Naive thymus-derived CD4-positive, alpha-beta T cell (primary cell): Measurements from ENCODE around the gene FLVCR1. TPM values are rescaled to one million over a fixed set of nuclear protein-coding genes. Genes with fewer than 3 reads are reported as not detected.

Source experiments
- ATAC-seq: fragments of 150-1000 bp; cut with Tn5 transposase; 2 replicates; pipeline ENCODE4 v1.10.0; 2021; ENCODE audit warnings: mild to moderate bottlenecking, moderate library complexity
- CTCF ChIA-PET: fragments of 350-600 bp; sonication (Branson Sonifier 250); formaldehyde crosslinking; loops from one replicate; lab custom pipeline; 2021; ENCODE audit warnings: antibody characterized with exemption; lab: Charles Lee
- POLR2A ChIA-PET: fragments of 350-600 bp; sonication (Branson Sonifier 250); formaldehyde crosslinking; loops from one replicate; lab custom pipeline; 2021; ENCODE audit warnings: antibody characterized with exemption, inconsistent platforms; lab: Charles Lee
- DNase-seq, 9 donors: peaks; one replicate each; pipeline versions ENCODE4 v3.0.0 to v3.0.0-alpha.2; 2020 to 2022; ENCODE audit warnings: mixed read lengths in 1 of 9
- H3K27ac ChIP-seq: one replicate; pipeline ENCODE4 v1.7.0; 2013; ENCODE audit warnings: mild to moderate bottlenecking, low read depth, low read length, moderate library complexity
- H3K27me3 ChIP-seq, 2 donors: one replicate each; pipeline ENCODE4 v1.7.0; 2013; ENCODE audit warnings: low read length in 2 of 2, mild to moderate bottlenecking in 2 of 2, moderate library complexity in 2 of 2; ENCODE audit not compliant: control insufficient read depth in 2 of 2, insufficient read depth in 2 of 2
- H3K36me3 ChIP-seq, 3 experiments: 1 replicate in 2 of 3; 2 replicates in 1 of 3; pipeline ENCODE4 v1.7.0; 2013; ENCODE audit warnings: low read length in 3 of 3, mild to moderate bottlenecking in 3 of 3, moderate library complexity in 1 of 3; ENCODE audit not compliant: insufficient read depth in 3 of 3, control insufficient read depth in 2 of 3
- H3K4me1 ChIP-seq, 2 donors: one replicate each; pipeline ENCODE4 v1.7.0; 2013; ENCODE audit warnings: low read length in 2 of 2, mild to moderate bottlenecking in 2 of 2, moderate library complexity in 1 of 2; ENCODE audit not compliant: control insufficient read depth in 2 of 2, insufficient read depth in 2 of 2
- H3K4me3 ChIP-seq: 2 replicates; pipeline ENCODE4 v1.7.0; 2013; ENCODE audit warnings: mild to moderate bottlenecking, low read length
- H3K9me3 ChIP-seq, 3 experiments: 1 replicate in 2 of 3; 2 replicates in 1 of 3; pipeline ENCODE4 v1.7.0; 2013; ENCODE audit warnings: low read length in 3 of 3; ENCODE audit not compliant: control insufficient read depth in 2 of 3
- H3K27ac Mint-ChIP-seq, 9 donors: one replicate each; pipeline ENCODE4 v1.8.0; 2020 to 2022; ENCODE audit warnings: mixed read lengths in 9 of 9, mild to moderate bottlenecking in 8 of 9, moderate library complexity in 5 of 9, inconsistent platforms in 2 of 9
- H3K27me3 Mint-ChIP-seq, 5 donors: one replicate each; pipeline ENCODE4 v1.8.0; 2021 to 2022; ENCODE audit warnings: mixed read lengths in 5 of 5, mild to moderate bottlenecking in 1 of 5
- H3K36me3 Mint-ChIP-seq, 5 donors: one replicate each; pipeline ENCODE4 v1.8.0; 2020 to 2022; ENCODE audit warnings: mixed read lengths in 5 of 5, mild to moderate bottlenecking in 3 of 5, inconsistent platforms in 1 of 5
- H3K4me1 Mint-ChIP-seq, 7 donors: one replicate each; pipeline ENCODE4 v1.8.0; 2020 to 2022; ENCODE audit warnings: mixed read lengths in 7 of 7, mild to moderate bottlenecking in 3 of 7, inconsistent platforms in 1 of 7
- H3K4me3 Mint-ChIP-seq, 10 donors: one replicate each; pipeline ENCODE4 v1.8.0; 2020 to 2022; ENCODE audit warnings: mild to moderate bottlenecking in 10 of 10, mixed read lengths in 10 of 10, moderate library complexity in 6 of 10, inconsistent platforms in 2 of 10
- H3K9me3 Mint-ChIP-seq, 11 donors: one replicate each; pipeline ENCODE4 v1.8.0; 2020 to 2022; ENCODE audit warnings: mixed read lengths in 11 of 11, mild to moderate bottlenecking in 4 of 11, inconsistent platforms in 1 of 11, moderate library complexity in 1 of 11
- intact Hi-C, 2 donors: fragments of 100-400 bp; cut with micrococcal nuclease; formaldehyde crosslinking; loops; one replicate each; pipeline ENCODE4 v1.15.1; 2023
- polyA plus RNA-seq, 2 donors: library from polyadenylated mRNA; unstranded; fragments of 300-500 nt; fragmentation: Illumina TruSeq; gene quantifications; one replicate each; pipeline ENCODE4 v1.2.3, GENCODE V29; 2021
- total RNA-seq, 6 experiments: library from RNA in 5 of 6; stranded (reverse) in 5 of 6; gene quantifications; 1 replicate in 5 of 6; 2 replicates in 1 of 6; pipeline ENCODE4 v1.2.3 and lab custom pipeline; 2021 to 2026

Gene FLVCR1
- total RNA-seq (10 to 100 TPM in 2 of 5 experiments, 1 to 10 TPM in 3; 7.4 to 12.2 (median 8.2) TPM), polyA plus RNA-seq (1 to 10 TPM; 2.3 to 2.6 TPM), total RNA-seq (lab: John Stamatoyannopoulos, UW) (9.3 reads per million, percentile 34 among the genes with 10 or more reads in this experiment)

DNA sequence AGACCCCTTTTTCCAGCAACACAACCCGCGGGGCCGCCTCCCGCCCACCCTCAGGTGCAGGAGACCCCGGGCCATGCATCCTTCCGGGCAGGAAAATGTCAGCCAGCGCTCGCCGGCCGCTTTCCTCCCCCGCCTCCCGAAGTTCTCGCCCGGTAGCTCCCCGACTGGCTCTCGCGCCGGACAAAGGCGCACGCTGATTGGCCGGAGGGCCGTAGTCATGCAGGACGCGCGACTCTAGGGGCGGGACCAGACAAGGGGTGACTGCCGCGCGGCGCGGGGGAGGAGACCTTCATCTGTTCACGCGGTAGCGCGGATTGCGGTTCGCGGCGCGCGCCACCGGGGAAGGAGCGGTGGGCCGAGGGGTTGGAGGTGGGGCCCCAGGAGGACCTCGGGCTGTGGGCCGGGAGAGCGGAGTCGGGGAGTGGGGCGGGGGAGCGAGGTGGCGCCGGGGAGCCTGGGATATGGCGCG, at the start of gene FLVCR1:
Gene FLVCR1 (plus strand): TSS at position 284 of the 469 bp plus-strand sequence. CDS start 178 bp downstream, at position 462.
- ATAC-seq (peak; percentile 99), DNase-seq (peak; percentile 74 to 96 (median 80))
- CTCF ChIA-PET: no interaction called here
- peak within 1 kb of the TSS; percentile 68 for H3K27ac ChIP-seq
- H3K27me3 ChIP-seq: no peaks in the 10 kb centered on the region
- POLR2A ChIA-PET: interaction anchor here (0.6 to 1.0 kb wide), 3 partner anchors 299 to 1767 kb away, joined by 3 read pairs; no protein-coding TSS in a partner anchor
- Mint-ChIP-seq H3K36me3 (peaks cover 0 to 14% (median 8%) of the 10 kb centered on the region in 5 donors), H3K9me3 (peaks cover 0 to 9% (median 0%) of the 10 kb centered on the region in 11 donors), H3K27ac (peak within 1 kb of the TSS; percentile 77 to 96 (median 89)), H3K27me3 (no peaks in the 10 kb centered on the region), H3K4me3 (peak within 1 kb of the TSS in 6 of 10 donors; percentile 95 to 97 (median 96)), H3K4me1 (peaks cover 9 to 34% (median 21%) of the 10 kb centered on the region in 7 donors)
- H3K4me1 ChIP-seq: peaks cover 9 to 16% of the 10 kb centered on the region in 2 donors
- intact Hi-C loops: loop anchor here (1.0 to 10.0 kb wide), 9 partner anchors 67 to 1279 kb away; partner anchors contain the start of genes ANGEL2 (in 2 of the 2), NSL1 (in 2 of the 2), TATDN3 (in 2 of the 2) and DTL (in 1 of the 2)
- peak within 1 kb of the TSS; percentile 72 for H3K4me3 ChIP-seq
- H3K36me3 ChIP-seq: peaks cover 0 to 7% (median 0%) of the 10 kb centered on the region in 3 experiments
- H3K9me3 ChIP-seq: no peaks in the 10 kb centered on the region

DNA sequence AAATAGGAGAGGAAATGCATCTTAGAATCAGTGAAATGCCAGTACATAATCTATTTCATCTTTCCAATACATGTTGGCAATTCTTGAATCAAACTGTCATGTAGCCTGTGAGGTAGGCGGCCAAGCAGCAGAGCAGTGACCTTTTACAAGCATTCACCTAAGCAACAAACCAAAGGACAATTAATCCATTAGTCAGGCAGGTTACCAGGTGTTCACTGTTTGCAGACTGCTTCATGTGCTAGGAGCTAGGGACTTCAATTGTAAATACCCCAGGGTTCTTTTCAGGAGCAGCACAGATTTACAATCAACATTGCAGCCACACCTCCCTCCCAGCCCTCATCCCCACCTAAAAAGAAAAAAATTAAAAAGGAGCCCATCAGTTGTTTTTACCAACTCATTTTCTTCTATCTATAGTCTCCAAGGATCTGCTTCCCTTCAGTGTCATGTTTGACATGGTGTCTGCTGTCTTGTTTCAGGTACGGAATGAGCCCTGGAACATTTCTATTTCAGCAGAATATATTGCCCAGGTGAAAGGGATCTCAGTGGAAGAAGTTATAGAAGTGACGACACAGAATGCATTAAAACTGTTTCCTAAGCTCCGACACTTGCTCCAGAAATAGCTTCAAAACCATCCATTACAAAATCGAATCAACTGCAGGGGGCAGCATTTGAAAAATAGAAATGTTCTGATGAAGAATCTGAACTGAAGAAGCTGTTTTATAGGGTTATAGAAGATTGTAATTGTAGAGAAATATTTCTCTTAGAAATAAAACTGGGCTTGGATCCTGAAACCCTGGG, 43.3 kb upstream of the FLVCR1 start:
- H3K4me1 Mint-ChIP-seq: peaks cover 0 to 4% (median 3%) of the 10 kb centered on the region in 7 donors
- intact Hi-C loops: loop anchor here (1.0 to 2.0 kb wide), 2 partner anchors 180 to 181 kb away; no protein-coding TSS in a partner anchor

GRCh38 chr1:212816567-212817278, 41.4 kb upstream of the FLVCR1 start:
- Mint-ChIP-seq H3K36me3 (peaks cover 0 to 3% (median 3%) of the 10 kb centered on the region in 5 donors), H3K27me3 (no peaks in the 10 kb centered on the region), H3K4me3 (no peak overlapping the region), H3K9me3 (no peaks in the 10 kb centered on the region), H3K27ac (no peak overlapping the region), H3K4me1 (peaks cover 0 to 7% (median 4%) of the 10 kb centered on the region in 7 donors)
- Histone ChIP-seq H3K27me3 (no peaks in the 10 kb centered on the region), H3K36me3 (no peaks in the 10 kb centered on the region), H3K4me3 (no peak overlapping the region), H3K27ac (no peak overlapping the region), H3K9me3 (no peaks in the 10 kb centered on the region), H3K4me1 (no peaks in the 10 kb centered on the region)
- ChIA-PET CTCF (interaction anchor here (0.6 kb wide), 1 partner anchor 178 kb away, joined by 3 read pairs; no protein-coding TSS in a partner anchor), POLR2A (no interaction called here)
- no peak for ATAC-seq
- intact Hi-C loops: no loop called here
- no peak for DNase-seq

More for the DNA sequence above, 43.3 kb upstream of the FLVCR1 start:
- ChIA-PET POLR2A (no interaction called here), CTCF (no interaction called here)
- no peak overlapping the region for H3K4me3 ChIP-seq
- Mint-ChIP-seq H3K4me3 (no peak overlapping the region), H3K27ac (no peak overlapping the region), H3K27me3 (no peaks in the 10 kb centered on the region), H3K36me3 (peaks cover 0 to 3% (median 3%) of the 10 kb centered on the region in 5 donors), H3K9me3 (no peaks in the 10 kb centered on the region)
- H3K27ac ChIP-seq: no peak overlapping the region
- no peaks in the 10 kb centered on the region for H3K27me3 ChIP-seq
- no peaks in the 10 kb centered on the region for H3K9me3 ChIP-seq
- H3K4me1 ChIP-seq: no peaks in the 10 kb centered on the region
- ATAC-seq: no peak
- H3K36me3 ChIP-seq: no peaks in the 10 kb centered on the region
- peak in 2 of 9 donors; percentile 1 to 4 for DNase-seq

- Mint-ChIP-seq H3K4me1 (peaks cover 0 to 7% (median 4%) of the 10 kb centered on the region in 7 donors), H3K27me3 (peaks cover 0 to 9% (median 0%) of the 10 kb centered on the region in 5 donors), H3K4me3 (no peak overlapping the region), H3K27ac (peak overlapping the region in 1 of 9 donors; percentile 41), H3K36me3 (peaks cover 4 to 9% (median 8%) of the 10 kb centered on the region in 5 donors), H3K9me3 (peaks cover 0 to 13% (median 5%) of the 10 kb centered on the region in 11 donors)
- ChIA-PET POLR2A (no interaction called here), CTCF (no interaction called here)
- H3K4me3 ChIP-seq: no peak overlapping the region
- H3K4me1 ChIP-seq: no peaks in the 10 kb centered on the region
- H3K36me3 ChIP-seq: no peaks in the 10 kb centered on the region
- peak; percentile 58 for ATAC-seq
- H3K27me3 ChIP-seq: no peaks in the 10 kb centered on the region
- no peak overlapping the region for H3K27ac ChIP-seq
- no peak for DNase-seq
- intact Hi-C loops: no loop called here
- H3K9me3 ChIP-seq: no peaks in the 10 kb centered on the region
Measured at GRCh38 chr1:212819726-212820125, 38.3 kb upstream of the FLVCR1 start.

DNA sequence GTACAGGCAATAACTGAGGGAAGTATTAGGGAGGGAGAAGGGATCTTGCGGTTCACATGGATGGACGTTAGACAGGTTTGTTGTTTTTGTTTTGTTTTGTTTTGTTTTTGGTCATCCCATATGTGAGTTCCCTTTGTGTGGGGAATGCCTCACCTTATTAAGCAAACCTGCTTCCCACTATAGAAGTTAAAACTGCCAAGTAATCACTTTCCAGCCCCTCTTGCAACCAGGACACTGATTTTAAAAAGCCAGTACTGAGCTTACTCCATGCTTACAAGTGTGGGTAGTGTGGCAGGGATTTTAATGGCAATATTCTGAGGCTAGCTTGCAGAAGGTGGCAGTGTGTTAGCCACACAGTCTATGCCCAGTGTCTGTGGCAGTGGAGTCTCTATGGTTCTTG, 37.1 kb upstream of the FLVCR1 start:
- H3K27me3 Mint-ChIP-seq: peaks cover 0 to 9% (median 0%) of the 10 kb centered on the region in 5 donors

DNA sequence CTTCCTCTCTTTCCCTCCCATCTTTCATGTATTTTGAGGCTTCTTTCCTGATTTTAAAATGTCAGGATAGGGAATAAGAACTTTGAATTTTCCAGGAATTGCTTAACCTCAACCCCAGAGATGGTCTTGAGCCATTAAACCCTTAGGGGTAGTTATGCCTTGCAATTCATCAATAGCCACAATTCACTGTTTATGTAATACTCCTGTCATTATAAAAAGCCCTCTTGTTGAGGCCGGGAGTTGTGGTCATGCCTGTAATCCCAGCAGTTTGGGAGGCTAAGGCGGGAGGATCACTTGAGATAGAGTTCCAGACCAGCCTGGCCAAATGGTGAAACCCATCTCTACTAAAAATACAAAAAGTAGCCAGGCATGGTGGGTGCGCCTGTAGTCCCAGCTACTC, 35.1 kb upstream of the FLVCR1 start:
- no peak overlapping the region for H3K4me3 Mint-ChIP-seq
- ChIA-PET CTCF (no interaction called here), POLR2A (no interaction called here)
- no peak overlapping the region for H3K27ac Mint-ChIP-seq
- Histone ChIP-seq H3K27me3 (no peaks in the 10 kb centered on the region), H3K36me3 (no peaks in the 10 kb centered on the region), H3K4me1 (no peaks in the 10 kb centered on the region), H3K27ac (no peak overlapping the region), H3K9me3 (peaks cover 0 to 15% (median 0%) of the 10 kb centered on the region in 3 experiments), H3K4me3 (no peak overlapping the region)
- H3K4me1 Mint-ChIP-seq: peaks cover 0 to 7% (median 4%) of the 10 kb centered on the region in 7 donors
- peaks cover 11 to 40% (median 19%) of the 10 kb centered on the region in 11 donors for H3K9me3 Mint-ChIP-seq
- H3K27me3 Mint-ChIP-seq: peaks cover 0 to 9% (median 5%) of the 10 kb centered on the region in 5 donors
- ATAC-seq: no peak
- no peak for DNase-seq
- intact Hi-C loops: no loop called here
- H3K36me3 Mint-ChIP-seq: peaks cover 6 to 22% (median 14%) of the 10 kb centered on the region in 5 donors

More for the DNA sequence above, 37.1 kb upstream of the FLVCR1 start:
- CTCF ChIA-PET: no interaction called here
- no peak overlapping the region for H3K27ac ChIP-seq
- no peak for ATAC-seq
- peaks cover 5 to 12% (median 10%) of the 10 kb centered on the region in 5 donors for H3K36me3 Mint-ChIP-seq
- H3K4me3 ChIP-seq: no peak overlapping the region
- DNase-seq: no peak
- no peaks in the 10 kb centered on the region for H3K36me3 ChIP-seq
- no peaks in the 10 kb centered on the region for H3K4me1 ChIP-seq
- no peak overlapping the region for H3K4me3 Mint-ChIP-seq
- peaks cover 0 to 7% (median 4%) of the 10 kb centered on the region in 7 donors for H3K4me1 Mint-ChIP-seq
- no peaks in the 10 kb centered on the region for H3K27me3 ChIP-seq
- no peak overlapping the region for H3K27ac Mint-ChIP-seq
- H3K9me3 ChIP-seq: peaks cover 0 to 12% (median 0%) of the 10 kb centered on the region in 3 experiments
- intact Hi-C loops: no loop called here
- peaks cover 5 to 24% (median 11%) of the 10 kb centered on the region in 11 donors for H3K9me3 Mint-ChIP-seq
- POLR2A ChIA-PET: no interaction called here
